H7 (cell line): ENCODE results near the gene PPARG. TPM values are rescaled to one million over a fixed set of nuclear protein-coding genes. Genes with fewer than 3 reads are reported as not detected.

Experiments
- DNase-seq: peaks from one replicate; pipeline ENCODE4 v3.0.0; 2012
- H3K27me3 ChIP-seq: 2 replicates; pipeline ENCODE4 v1.6.0; 2011; ENCODE audit warnings: mild to moderate bottlenecking, low read length; ENCODE audit not compliant: control insufficient read depth, insufficient read depth
- H3K36me3 ChIP-seq: replicated peaks from 2 replicates; pipeline ENCODE4 v1.5.1; 2011; ENCODE audit warnings: low read length; ENCODE audit not compliant: control insufficient read depth, insufficient read depth
- H3K4me3 ChIP-seq: 2 replicates; pipeline ENCODE4 v1.5.1; 2011; ENCODE audit warnings: low read depth, mild to moderate bottlenecking, control low read depth, low read length, moderate library complexity; ENCODE audit not compliant: insufficient read depth
- total RNA-seq: library from RNA; depleted of rRNA; stranded (reverse); fragments of >200 nt; shearing (Covaris generic); gene quantifications from 2 replicates; pipeline ENCODE4 v1.2.3, GENCODE V29; 2014

The PPARG gene
- total RNA-seq, 1 experiment from 2014 or later: 0.62 TPM

- Histone ChIP-seq H3K36me3 (no peaks in the 10 kb centered on the region), H3K4me3 (no peak overlapping the region), H3K27me3 (no peaks in the 10 kb centered on the region)
- DNase-seq: no peak
Measured at GRCh38 chr3:12430086-12430485, 141.2 kb downstream of the PPARG start.

- no peaks in the 10 kb centered on the region for H3K36me3 ChIP-seq
- DNase-seq: no peak
- H3K27me3 ChIP-seq: no peaks in the 10 kb centered on the region
- H3K4me3 ChIP-seq: no peak overlapping the region
Measured at GRCh38 chr3:12433823-12434222, 145.0 kb downstream of the PPARG start.

GRCh38 chr3:12436514-12437220 is 147.8 kb downstream of the PPARG start:
- Histone ChIP-seq H3K36me3 (no peaks in the 10 kb centered on the region), H3K27me3 (no peaks in the 10 kb centered on the region), H3K4me3 (no peak overlapping the region)
- no peak for DNase-seq

- H3K27me3 ChIP-seq: peaks cover 2% of the 10 kb centered on the region; the same call in 1 of the 2 replicates
- H3K4me3 ChIP-seq: no peak overlapping the region
- H3K36me3 ChIP-seq: no peaks in the 10 kb centered on the region
- DNase-seq: no peak
Measured at GRCh38 chr3:12437221-12437605, 148.3 kb downstream of the PPARG start.

- H3K36me3 ChIP-seq: no peaks in the 10 kb centered on the region
- DNase-seq: no peak
Measured at GRCh38 chr3:12437861-12438260, 149.0 kb downstream of the PPARG start.

GRCh38 chr3:12438318-12438717 is 149.4 kb downstream of the PPARG start:
- Histone ChIP-seq H3K27me3 (peaks cover 2% of the 10 kb centered on the region; the same call in 1 of the 2 replicates), H3K4me3 (no peak overlapping the region), H3K36me3 (no peaks in the 10 kb centered on the region)
- no peak for DNase-seq

More at GRCh38 chr3:12437861-12438260, 149.0 kb downstream of the PPARG start:
- Histone ChIP-seq H3K27me3 (peaks cover 2% of the 10 kb centered on the region; the same call in 1 of the 2 replicates), H3K4me3 (no peak overlapping the region)

GRCh38 chr3:12439161-12439940 is 150.5 kb downstream of the PPARG start:
- Histone ChIP-seq H3K27me3 (peaks cover 2% of the 10 kb centered on the region; the same call in 1 of the 2 replicates), H3K36me3 (no peaks in the 10 kb centered on the region), H3K4me3 (no peak overlapping the region)
- DNase-seq: no peak

- no peak overlapping the region for H3K4me3 ChIP-seq
- no peak for DNase-seq
- H3K36me3 ChIP-seq: no peaks in the 10 kb centered on the region
- H3K27me3 ChIP-seq: peaks cover 2% of the 10 kb centered on the region; the same call in 1 of the 2 replicates
Measured at GRCh38 chr3:12440927-12441714, 152.3 kb downstream of the PPARG start.

- no peak overlapping the region for H3K4me3 ChIP-seq
- H3K27me3 ChIP-seq: peaks cover 2% of the 10 kb centered on the region; the same call in 1 of the 2 replicates
- H3K36me3 ChIP-seq: no peaks in the 10 kb centered on the region
- DNase-seq: no peak
Measured at GRCh38 chr3:12442654-12443501, 154.0 kb downstream of the PPARG start.

- Histone ChIP-seq H3K27me3 (peaks cover 2% of the 10 kb centered on the region; the same call in 1 of the 2 replicates), H3K4me3 (no peak overlapping the region), H3K36me3 (no peaks in the 10 kb centered on the region)
- no peak for DNase-seq
Measured at GRCh38 chr3:12443781-12444522, 155.1 kb downstream of the PPARG start.

GRCh38 chr3:12444582-12445471 is 156.0 kb downstream of the PPARG start:
- H3K4me3 ChIP-seq: no peak overlapping the region
- peaks cover 2% of the 10 kb centered on the region; the same call in 1 of the 2 replicates for H3K27me3 ChIP-seq
- peak; percentile 82 for DNase-seq
- no peaks in the 10 kb centered on the region for H3K36me3 ChIP-seq

GRCh38 chr3:12445523-12446240 is 156.8 kb downstream of the PPARG start:
- no peak for DNase-seq
- no peaks in the 10 kb centered on the region for H3K36me3 ChIP-seq
- peaks cover 2% of the 10 kb centered on the region; the same call in 1 of the 2 replicates for H3K27me3 ChIP-seq
- H3K4me3 ChIP-seq: no peak overlapping the region
